ENCODE measurements around the gene KDM2B.
A peak's percentile ranks its signal among the peaks of the same experiment; 100 is the strongest.

The KDM2B gene

GRCh38 chr12:121549075-121549474 lies 31.7 kb downstream of the KDM2B start:
- Histone ChIP-seq H2BK5ac (ENCODE audit: low read length) (no peak overlapping the region), H3K27ac (ENCODE audit: low read depth, low read length) (no peak overlapping the region), H3K9ac (ENCODE audit: low read length) (no peak overlapping the region), H3K4me1 (ENCODE audit: control insufficient read depth, low read depth, low read length) (no peaks in the 10 kb centered on the region), H3K56ac (ENCODE audit: low read length) (no peak overlapping the region), H3K23ac (ENCODE audit: low read length) (no peak overlapping the region), H3K4me3 (ENCODE audit: low read length) (no peak overlapping the region), H2BK15ac (replicated peaks; ENCODE audit: low read depth) (no peak overlapping the region), H4K5ac (ENCODE audit: low read length) (no peak overlapping the region), H2BK120ac (ENCODE audit: low read depth, low read length) (no peak overlapping the region), H3K4me2 (ENCODE audit: low read length) (no peak overlapping the region), H3K27me3 (ENCODE audit: insufficient read depth, low read length, poor library complexity) (no peaks in the 10 kb centered on the region), H3K18ac (ENCODE audit: low read length) (no peak overlapping the region), H2AK5ac (ENCODE audit: low read length) (no peak overlapping the region), H3K4ac (ENCODE audit: low read depth, low read length) (no peak overlapping the region), H4K8ac (ENCODE audit: low read depth, low read length) (no peak overlapping the region), H3K79me1 (ENCODE audit: low read length) (no peaks in the 10 kb centered on the region), H3K79me2 (ENCODE audit: control insufficient read depth, insufficient read depth, low read length) (peaks cover 2% of the 10 kb centered on the region), H3K36me3 (ENCODE audit: control insufficient read depth, insufficient read depth, low read length) (peaks cover 6% of the 10 kb centered on the region)
- DNase-seq: no peak
- no CpG with 5 or more reads among the region's 7 CpGs for WGBS (ENCODE audit: extremely low coverage, insufficient coverage, low lambda C conversion rate)

- no peak overlapping the region for H3K18ac ChIP-seq (ENCODE audit: low read length)
- no peak for DNase-seq
- H3K4me3 ChIP-seq (ENCODE audit: low read length): no peak overlapping the region
- no peak overlapping the region for H3K56ac ChIP-seq (ENCODE audit: low read length)
- H3K23ac ChIP-seq (ENCODE audit: low read length): no peak overlapping the region
- no peak overlapping the region for H2AK5ac ChIP-seq (ENCODE audit: low read length)
- no peaks in the 10 kb centered on the region for H3K79me2 ChIP-seq (ENCODE audit: control insufficient read depth, insufficient read depth, low read length)
- H3K4me1 ChIP-seq (ENCODE audit: control insufficient read depth, low read depth, low read length): no peaks in the 10 kb centered on the region
- no peaks in the 10 kb centered on the region for H3K27me3 ChIP-seq (ENCODE audit: insufficient read depth, low read length, poor library complexity)
- H3K9ac ChIP-seq (ENCODE audit: low read length): no peak overlapping the region
- H2BK5ac ChIP-seq (ENCODE audit: low read length): no peak overlapping the region
- H3K4ac ChIP-seq (ENCODE audit: low read depth, low read length): no peak overlapping the region
- no peak overlapping the region for H4K5ac ChIP-seq (ENCODE audit: low read length)
- peaks cover 4% of the 10 kb centered on the region for H3K36me3 ChIP-seq (ENCODE audit: control insufficient read depth, insufficient read depth, low read length)
- no peak overlapping the region for H3K4me2 ChIP-seq (ENCODE audit: low read length)
- no peaks in the 10 kb centered on the region for H3K79me1 ChIP-seq (ENCODE audit: low read length)
- no peak overlapping the region for H4K8ac ChIP-seq (ENCODE audit: low read depth, low read length)
- H3K27ac ChIP-seq (ENCODE audit: low read depth, low read length): no peak overlapping the region
- H2BK120ac ChIP-seq (ENCODE audit: low read depth, low read length): no peak overlapping the region
- H2BK15ac ChIP-seq (replicated peaks; ENCODE audit: low read depth): no peak overlapping the region
- WGBS (ENCODE audit: extremely low coverage, insufficient coverage, low lambda C conversion rate): no CpG with 5 or more reads among the region's 6 CpGs
Observed at GRCh38 chr12:121545480-121545879, 35.3 kb downstream of the KDM2B start.

- Histone ChIP-seq H3K4me1 (ENCODE audit: control insufficient read depth, low read depth, low read length) (no peaks in the 10 kb centered on the region), H3K23ac (ENCODE audit: low read length) (no peak overlapping the region), H3K4ac (ENCODE audit: low read depth, low read length) (no peak overlapping the region), H3K18ac (ENCODE audit: low read length) (no peak overlapping the region), H3K79me2 (ENCODE audit: control insufficient read depth, insufficient read depth, low read length) (no peaks in the 10 kb centered on the region), H4K8ac (ENCODE audit: low read depth, low read length) (no peak overlapping the region), H3K56ac (ENCODE audit: low read length) (no peak overlapping the region), H3K27me3 (ENCODE audit: insufficient read depth, low read length, poor library complexity) (no peaks in the 10 kb centered on the region), H2BK120ac (ENCODE audit: low read depth, low read length) (no peak overlapping the region), H3K27ac (ENCODE audit: low read depth, low read length) (no peak overlapping the region), H3K4me3 (ENCODE audit: low read length) (no peak overlapping the region), H2BK5ac (ENCODE audit: low read length) (no peak overlapping the region), H3K9ac (ENCODE audit: low read length) (no peak overlapping the region), H3K4me2 (ENCODE audit: low read length) (no peak overlapping the region), H4K5ac (ENCODE audit: low read length) (no peak overlapping the region), H2AK5ac (ENCODE audit: low read length) (no peak overlapping the region), H3K36me3 (ENCODE audit: control insufficient read depth, insufficient read depth, low read length) (peaks cover 1% of the 10 kb centered on the region), H3K79me1 (ENCODE audit: low read length) (no peaks in the 10 kb centered on the region), H2BK15ac (replicated peaks; ENCODE audit: low read depth) (no peak overlapping the region)
- no peak for DNase-seq
- WGBS (ENCODE audit: extremely low coverage, insufficient coverage, low lambda C conversion rate): no CpG with 5 or more reads among the region's 8 CpGs
Observed at GRCh38 chr12:121543786-121544185, 37.0 kb downstream of the KDM2B start.

- Histone ChIP-seq H3K27ac (ENCODE audit: low read depth, low read length) (no peak overlapping the region), H3K4ac (ENCODE audit: low read depth, low read length) (no peak overlapping the region), H2AK5ac (ENCODE audit: low read length) (no peak overlapping the region), H3K4me2 (ENCODE audit: low read length) (no peak overlapping the region), H2BK15ac (replicated peaks; ENCODE audit: low read depth) (no peak overlapping the region), H3K27me3 (ENCODE audit: insufficient read depth, low read length, poor library complexity) (no peaks in the 10 kb centered on the region), H3K9ac (ENCODE audit: low read length) (no peak overlapping the region), H2BK5ac (ENCODE audit: low read length) (no peak overlapping the region), H4K8ac (ENCODE audit: low read depth, low read length) (no peak overlapping the region), H3K18ac (ENCODE audit: low read length) (no peak overlapping the region), H3K23ac (ENCODE audit: low read length) (no peak overlapping the region), H3K4me3 (ENCODE audit: low read length) (no peak overlapping the region), H3K56ac (ENCODE audit: low read length) (no peak overlapping the region), H2BK120ac (ENCODE audit: low read depth, low read length) (no peak overlapping the region), H4K5ac (ENCODE audit: low read length) (no peak overlapping the region), H3K4me1 (ENCODE audit: control insufficient read depth, low read depth, low read length) (peaks cover 2% of the 10 kb centered on the region), H3K79me1 (ENCODE audit: low read length) (peaks cover 4% of the 10 kb centered on the region), H3K36me3 (ENCODE audit: control insufficient read depth, insufficient read depth, low read length) (no peaks in the 10 kb centered on the region), H3K79me2 (ENCODE audit: control insufficient read depth, insufficient read depth, low read length) (no peaks in the 10 kb centered on the region)
- WGBS (ENCODE audit: extremely low coverage, insufficient coverage, low lambda C conversion rate): no CpG with 5 or more reads among the region's 6 CpGs
- DNase-seq: no peak
Observed at GRCh38 chr12:121539908-121540307, 40.9 kb downstream of the KDM2B start.

GRCh38 chr12:121538699-121539061 lies 42.1 kb downstream of the KDM2B start:
- Histone ChIP-seq H3K4me2 (ENCODE audit: low read length) (no peak overlapping the region), H3K79me1 (ENCODE audit: low read length) (peaks cover 7% of the 10 kb centered on the region), H3K23ac (ENCODE audit: low read length) (no peak overlapping the region), H2BK15ac (replicated peaks; ENCODE audit: low read depth) (no peak overlapping the region), H4K8ac (ENCODE audit: low read depth, low read length) (no peak overlapping the region), H3K4me1 (ENCODE audit: control insufficient read depth, low read depth, low read length) (peaks cover 2% of the 10 kb centered on the region), H3K18ac (ENCODE audit: low read length) (no peak overlapping the region), H3K4ac (ENCODE audit: low read depth, low read length) (no peak overlapping the region), H3K36me3 (ENCODE audit: control insufficient read depth, insufficient read depth, low read length) (no peaks in the 10 kb centered on the region), H2AK5ac (ENCODE audit: low read length) (no peak overlapping the region), H3K56ac (ENCODE audit: low read length) (no peak overlapping the region), H4K5ac (ENCODE audit: low read length) (no peak overlapping the region), H3K79me2 (ENCODE audit: control insufficient read depth, insufficient read depth, low read length) (no peaks in the 10 kb centered on the region), H3K9ac (ENCODE audit: low read length) (no peak overlapping the region), H2BK5ac (ENCODE audit: low read length) (no peak overlapping the region), H2BK120ac (ENCODE audit: low read depth, low read length) (no peak overlapping the region), H3K27me3 (ENCODE audit: insufficient read depth, low read length, poor library complexity) (no peaks in the 10 kb centered on the region), H3K4me3 (ENCODE audit: low read length) (no peak overlapping the region), H3K27ac (ENCODE audit: low read depth, low read length) (no peak overlapping the region)
- DNase-seq: peak; percentile 78
- no CpG with 5 or more reads among the region's 5 CpGs for WGBS (ENCODE audit: extremely low coverage, insufficient coverage, low lambda C conversion rate)

GRCh38 chr12:121537814-121538698 lies 42.8 kb downstream of the KDM2B start:
- no peak overlapping the region for H2BK120ac ChIP-seq (ENCODE audit: low read depth, low read length)
- peak overlapping the region; percentile 74 for H3K56ac ChIP-seq (ENCODE audit: low read length)
- H2BK15ac ChIP-seq (replicated peaks; ENCODE audit: low read depth): no peak overlapping the region
- no peaks in the 10 kb centered on the region for H3K79me2 ChIP-seq (ENCODE audit: control insufficient read depth, insufficient read depth, low read length)
- H3K4me1 ChIP-seq (ENCODE audit: control insufficient read depth, low read depth, low read length): peaks cover 2% of the 10 kb centered on the region
- H2BK5ac ChIP-seq (ENCODE audit: low read length): no peak overlapping the region
- no peak for DNase-seq
- H3K9ac ChIP-seq (ENCODE audit: low read length): peak overlapping the region; percentile 59
- H2AK5ac ChIP-seq (ENCODE audit: low read length): no peak overlapping the region
- no peaks in the 10 kb centered on the region for H3K36me3 ChIP-seq (ENCODE audit: control insufficient read depth, insufficient read depth, low read length)
- H3K27me3 ChIP-seq (ENCODE audit: insufficient read depth, low read length, poor library complexity): no peaks in the 10 kb centered on the region
- no peak overlapping the region for H4K8ac ChIP-seq (ENCODE audit: low read depth, low read length)
- H3K4me2 ChIP-seq (ENCODE audit: low read length): peak overlapping the region; percentile 77
- peaks cover 7% of the 10 kb centered on the region for H3K79me1 ChIP-seq (ENCODE audit: low read length)
- H3K27ac ChIP-seq (ENCODE audit: low read depth, low read length): no peak overlapping the region
- no peak overlapping the region for H3K4me3 ChIP-seq (ENCODE audit: low read length)
- H3K4ac ChIP-seq (ENCODE audit: low read depth, low read length): no peak overlapping the region
- H3K23ac ChIP-seq (ENCODE audit: low read length): no peak overlapping the region
- no peak overlapping the region for H3K18ac ChIP-seq (ENCODE audit: low read length)
- H4K5ac ChIP-seq (ENCODE audit: low read length): no peak overlapping the region
- WGBS (ENCODE audit: extremely low coverage, insufficient coverage, low lambda C conversion rate): no CpG with 5 or more reads among the region's 83 CpGs
